Tibial nerve (tissue), 3 donors: ENCODE data around the gene CARD9.

ENCODE experiments used
- CTCF ChIP-seq, 5 experiments: fragments of 200-600 bp in 3 of 5; fragments of 450-650 bp in 2 of 5; sonication (generic) in 3 of 5; IDR thresholded peaks; one replicate each; pipeline ENCODE4 v1.5.1; 2016 to 2019; ENCODE audit warnings: antibody characterized with exemption in 5 of 5, mild to moderate bottlenecking in 3 of 5, moderate library complexity in 2 of 5
- POLR2A ChIP-seq, 2 donors: fragments of 450-650 bp; IDR thresholded peaks; one replicate each; pipeline ENCODE4 v1.6.1; 2017; ENCODE audit warnings: antibody characterized with exemption in 2 of 2, mild to moderate bottlenecking in 2 of 2, moderate library complexity in 2 of 2

DNA sequence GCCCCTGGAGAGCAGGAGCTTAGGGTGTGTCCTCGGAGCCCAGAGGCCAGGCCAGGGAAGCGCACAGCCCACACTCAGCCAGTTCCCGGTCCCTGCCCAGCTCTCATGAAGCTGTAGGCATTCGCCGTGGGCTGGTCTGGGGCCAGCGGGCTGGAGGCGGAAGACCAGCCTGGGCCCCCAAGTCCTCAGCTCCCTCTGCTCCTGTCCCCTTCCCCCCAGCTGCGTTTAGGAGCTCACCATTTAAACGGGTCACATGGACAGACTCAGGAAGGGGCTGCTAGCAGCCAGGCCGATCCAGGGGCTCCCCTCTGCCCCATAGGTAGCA is 27.4 kb downstream of the CARD9 start:
- TF ChIP-seq POLR2A (IDR thresholded peaks at IDR 0.05), result no peak
- no peak for TF ChIP-seq CTCF (IDR thresholded peaks at IDR 0.05)
